Activated CD4-positive, alpha-beta T cell treated with anti-CD3 and anti-CD28 coated beads, Interleukin-2, amount 50 U/mL, for 48 hours (primary cell): ENCODE results near the gene TTLL9.
"Not testable (repeated sequence)": the region's sequence is repeated elsewhere in the genome, so short reads cannot be mapped to it uniquely, and the experiment has no call there.

ENCODE experiments used
- DNase-seq, 2 experiments: peaks; one replicate each; pipeline ENCODE4 v3.0.0-alpha.2; 2020

Gene TTLL9

GRCh38 chr20:31890646-31891045 lies 20.2 kb downstream of the TTLL9 start:
- no peak for DNase-seq

- DNase-seq: no peak
Observed at GRCh38 chr20:31894980-31895675, 24.7 kb downstream of the TTLL9 start.

- no peak for DNase-seq
Observed at GRCh38 chr20:31896049-31896448, 25.6 kb downstream of the TTLL9 start.

GRCh38 chr20:31897541-31897940 lies 27.1 kb downstream of the TTLL9 start:
- DNase-seq: no peak

GRCh38 chr20:31901615-31902014 lies 31.2 kb downstream of the TTLL9 start:
- no peak for DNase-seq

- no peak for DNase-seq
Observed at GRCh38 chr20:31903627-31904386, 33.4 kb downstream of the TTLL9 start.

GRCh38 chr20:31906001-31906400 lies 35.6 kb downstream of the TTLL9 start:
- DNase-seq: no peak

- DNase-seq: no peak
Observed at GRCh38 chr20:31907046-31907445, 36.6 kb downstream of the TTLL9 start.

- no peak for DNase-seq
Observed at GRCh38 chr20:31908016-31908415, 37.6 kb downstream of the TTLL9 start.

GRCh38 chr20:31908424-31908823 lies 38.0 kb downstream of the TTLL9 start:
- no peak for DNase-seq

- no peak for DNase-seq
Observed at GRCh38 chr20:31909253-31910070, 39.0 kb downstream of the TTLL9 start.

GRCh38 chr20:31910071-31910803 lies 39.8 kb downstream of the TTLL9 start:
- DNase-seq: no peak

GRCh38 chr20:31913431-31914157 lies 43.2 kb downstream of the TTLL9 start:
- DNase-seq: no peak

- no peak for DNase-seq
Observed at GRCh38 chr20:31914170-31914569, 43.7 kb downstream of the TTLL9 start.

- DNase-seq: no peak
Observed at GRCh38 chr20:31915491-31916280, 45.3 kb downstream of the TTLL9 start.

GRCh38 chr20:31916708-31917107 lies 46.3 kb downstream of the TTLL9 start:
- no peak for DNase-seq

GRCh38 chr20:31917962-31918412 lies 47.6 kb downstream of the TTLL9 start:
- DNase-seq: not testable (repeated sequence)

- DNase-seq: no peak
Observed at GRCh38 chr20:31918466-31919105, 48.2 kb downstream of the TTLL9 start.

GRCh38 chr20:31919410-31920155 lies 49.1 kb downstream of the TTLL9 start:
- DNase-seq: no peak
